ENCODE results near the gene RSF1.
A peak's percentile ranks its signal among the peaks of the same experiment; 100 is the strongest.

Gene RSF1

DNA sequence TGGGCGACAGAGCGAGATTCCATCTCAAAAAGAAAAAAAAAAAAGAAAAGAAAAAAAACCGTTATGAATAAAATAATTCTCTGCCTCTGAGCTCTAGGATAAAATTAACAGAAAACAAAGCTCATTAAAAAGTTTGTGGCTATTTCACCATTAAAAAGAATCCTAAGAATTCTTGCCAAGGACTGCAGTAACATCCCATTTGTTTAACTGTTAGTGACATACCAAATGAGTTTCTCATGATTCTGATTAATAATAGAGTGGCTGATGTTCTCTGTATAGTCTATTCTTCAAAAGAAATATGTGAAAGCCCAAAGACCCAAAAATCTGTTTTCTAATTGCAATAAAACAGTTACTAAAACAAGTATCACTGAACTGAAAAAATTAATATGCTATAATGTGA is 202.6 kb downstream of the RSF1 start:
- no peak for DNase-seq
- TF ChIP-seq GATA1 (IDR thresholded peaks at IDR 0.05; ENCODE audit: low read depth, low read length) (no peak), POLR2A (IDR thresholded peaks at IDR 0.05; ENCODE audit: low read length) (no peak)

DNA sequence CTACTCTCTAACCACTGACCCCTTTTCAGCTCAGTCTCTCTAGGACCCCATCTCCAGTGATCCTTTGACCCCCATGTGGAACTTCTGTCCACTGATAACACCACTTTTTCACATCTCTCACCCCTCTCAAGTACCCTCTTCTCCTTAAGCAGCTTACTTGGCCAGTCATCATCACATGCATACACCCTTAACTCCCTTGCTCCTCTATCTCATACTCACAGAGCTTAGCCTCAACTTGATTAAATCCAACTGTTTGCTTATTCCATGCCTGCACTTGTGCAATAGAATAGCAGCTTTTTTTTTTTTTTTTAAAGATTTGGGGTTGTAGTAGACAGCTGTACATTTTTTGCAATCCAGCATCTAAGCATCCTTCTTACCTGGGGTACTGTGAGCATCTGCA is 208.6 kb downstream of the RSF1 start:
- peak; percentile 76 to 85 for DNase-seq
- TF ChIP-seq POLR2A (IDR thresholded peaks at IDR 0.05; ENCODE audit: low read length): no peak
- no peak for TF ChIP-seq GATA1 (IDR thresholded peaks at IDR 0.05; ENCODE audit: low read depth, low read length)

Data from erythroblast (primary cell).